RCC 7860 (cell line): ENCODE measurements around the gene ANKRD40.

Source experiments
- DNase-seq: peaks from one replicate; pipeline ENCODE4 v3.0.0-alpha.2; 2015; ENCODE audit warnings: low spot score
- FAIRE-seq: peaks from 2 replicates; lab custom pipeline; 2012; peaks lifted over from hg19 to GRCh38; lab: Jason Lieb, UNC

The ANKRD40 gene

GRCh38 chr17:50657054-50657453, 50.7 kb downstream of the ANKRD40 start:
- no peak for DNase-seq
- FAIRE-seq = no peak

- DNase-seq = no peak
Observed at GRCh38 chr17:50656509-50656908, 51.2 kb downstream of the ANKRD40 start.

GRCh38 chr17:50653738-50654137, 54.0 kb downstream of the ANKRD40 start:
- no peak for FAIRE-seq
- DNase-seq = no peak

More at GRCh38 chr17:50656509-50656908, 51.2 kb downstream of the ANKRD40 start:
- FAIRE-seq = no peak

DNA sequence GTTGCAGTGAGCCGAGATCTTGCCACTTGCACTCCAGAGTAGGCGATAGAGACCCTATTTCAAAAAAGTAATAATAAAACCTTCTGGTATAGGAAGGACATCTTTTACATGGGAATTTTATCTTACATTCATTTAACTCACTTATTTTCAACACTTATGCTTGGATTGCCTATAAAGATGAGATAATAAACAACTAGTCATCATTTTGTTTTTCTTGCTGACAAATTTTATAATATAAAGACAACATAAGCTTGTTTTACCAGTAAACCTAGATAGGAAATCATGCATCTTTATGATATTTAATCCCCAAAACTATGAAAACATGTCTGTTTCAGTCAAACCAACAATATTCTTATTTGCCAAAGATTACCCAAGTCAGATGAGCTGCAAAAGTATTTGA, 56.1 kb downstream of the ANKRD40 start:
- no peak for FAIRE-seq

GRCh38 chr17:50649042-50649908, 58.4 kb downstream of the ANKRD40 start:
- FAIRE-seq (no peak), DNase-seq (no peak)

More for the DNA sequence above, 56.1 kb downstream of the ANKRD40 start:
- DNase-seq = no peak

GRCh38 chr17:50647187-50647586, 60.5 kb downstream of the ANKRD40 start:
- no peak for FAIRE-seq
- no peak for DNase-seq

- DNase-seq = no peak
- FAIRE-seq = no peak
Observed at GRCh38 chr17:50645748-50646682, 61.7 kb downstream of the ANKRD40 start.
